ENCODE measurements around the gene OLA1. TPM values are rescaled to one million over a fixed set of nuclear protein-coding genes. Genes with fewer than 3 reads are reported as not detected.

The OLA1 gene
- total RNA-seq, 1 donor from 2014 or later, result 157 TPM

DNA sequence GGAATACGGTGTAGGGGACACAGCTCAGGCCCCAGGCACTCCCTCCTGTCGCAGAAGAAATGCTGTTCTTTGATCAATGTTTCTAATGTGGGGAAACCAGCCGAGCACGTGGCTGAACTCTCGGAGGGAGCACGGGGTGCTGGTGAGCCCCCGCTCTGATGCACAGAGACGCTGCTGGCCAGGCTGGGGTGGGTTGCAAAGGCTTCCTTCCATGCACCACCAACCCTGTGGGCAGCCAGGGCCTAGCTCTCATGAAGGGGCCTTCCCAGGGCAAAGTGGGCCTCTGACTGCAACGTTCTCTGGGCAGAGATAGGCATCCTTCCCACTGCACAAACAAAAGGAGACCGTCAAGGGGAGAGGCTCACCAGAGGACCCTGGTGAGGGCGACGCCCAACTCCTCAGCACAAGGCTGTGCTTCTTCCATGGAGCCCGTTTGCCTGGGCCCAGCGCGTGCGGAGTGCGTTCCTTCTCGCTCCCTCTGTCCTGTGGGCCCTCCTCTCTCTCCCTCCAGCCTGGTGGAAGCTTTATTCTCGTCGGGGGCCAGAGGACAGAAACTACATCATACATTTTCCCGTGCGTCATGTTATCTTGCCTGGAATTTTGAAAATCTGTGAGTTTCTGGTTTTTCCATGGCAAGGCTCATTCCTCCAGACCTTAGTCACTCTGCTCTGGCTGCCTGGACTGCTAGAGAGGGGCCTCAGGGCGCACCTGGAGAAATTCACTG, 222.0 kb downstream of the OLA1 start:
- TF ChIP-seq, protein P1, sequence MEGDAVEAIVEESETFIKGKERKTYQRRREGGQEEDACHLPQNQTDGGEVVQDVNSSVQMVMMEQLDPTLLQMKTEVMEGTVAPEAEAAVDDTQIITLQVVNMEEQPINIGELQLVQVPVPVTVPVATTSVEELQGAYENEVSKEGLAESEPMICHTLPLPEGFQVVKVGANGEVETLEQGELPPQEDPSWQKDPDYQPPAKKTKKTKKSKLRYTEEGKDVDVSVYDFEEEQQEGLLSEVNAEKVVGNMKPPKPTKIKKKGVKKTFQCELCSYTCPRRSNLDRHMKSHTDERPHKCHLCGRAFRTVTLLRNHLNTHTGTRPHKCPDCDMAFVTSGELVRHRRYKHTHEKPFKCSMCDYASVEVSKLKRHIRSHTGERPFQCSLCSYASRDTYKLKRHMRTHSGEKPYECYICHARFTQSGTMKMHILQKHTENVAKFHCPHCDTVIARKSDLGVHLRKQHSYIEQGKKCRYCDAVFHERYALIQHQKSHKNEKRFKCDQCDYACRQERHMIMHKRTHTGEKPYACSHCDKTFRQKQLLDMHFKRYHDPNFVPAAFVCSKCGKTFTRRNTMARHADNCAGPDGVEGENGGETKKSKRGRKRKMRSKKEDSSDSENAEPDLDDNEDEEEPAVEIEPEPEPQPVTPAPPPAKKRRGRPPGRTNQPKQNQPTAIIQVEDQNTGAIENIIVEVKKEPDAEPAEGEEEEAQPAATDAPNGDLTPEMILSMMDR (IDR thresholded peaks at IDR 0.05; ENCODE audit: insufficient read depth, low read length, poor library complexity, severe bottlenecking), result no peak
- Histone ChIP-seq H3K27me3 (ENCODE audit: control insufficient read depth, insufficient read depth, low read length) (no peaks in the 10 kb centered on the region), H3K4me3 (ENCODE audit: low read depth, low read length) (no peak overlapping the region), H3K36me3 (ENCODE audit: control insufficient read depth, insufficient read depth, low read length) (no peaks in the 10 kb centered on the region)
- no peak for DNase-seq (ENCODE audit: low read depth)

DNA sequence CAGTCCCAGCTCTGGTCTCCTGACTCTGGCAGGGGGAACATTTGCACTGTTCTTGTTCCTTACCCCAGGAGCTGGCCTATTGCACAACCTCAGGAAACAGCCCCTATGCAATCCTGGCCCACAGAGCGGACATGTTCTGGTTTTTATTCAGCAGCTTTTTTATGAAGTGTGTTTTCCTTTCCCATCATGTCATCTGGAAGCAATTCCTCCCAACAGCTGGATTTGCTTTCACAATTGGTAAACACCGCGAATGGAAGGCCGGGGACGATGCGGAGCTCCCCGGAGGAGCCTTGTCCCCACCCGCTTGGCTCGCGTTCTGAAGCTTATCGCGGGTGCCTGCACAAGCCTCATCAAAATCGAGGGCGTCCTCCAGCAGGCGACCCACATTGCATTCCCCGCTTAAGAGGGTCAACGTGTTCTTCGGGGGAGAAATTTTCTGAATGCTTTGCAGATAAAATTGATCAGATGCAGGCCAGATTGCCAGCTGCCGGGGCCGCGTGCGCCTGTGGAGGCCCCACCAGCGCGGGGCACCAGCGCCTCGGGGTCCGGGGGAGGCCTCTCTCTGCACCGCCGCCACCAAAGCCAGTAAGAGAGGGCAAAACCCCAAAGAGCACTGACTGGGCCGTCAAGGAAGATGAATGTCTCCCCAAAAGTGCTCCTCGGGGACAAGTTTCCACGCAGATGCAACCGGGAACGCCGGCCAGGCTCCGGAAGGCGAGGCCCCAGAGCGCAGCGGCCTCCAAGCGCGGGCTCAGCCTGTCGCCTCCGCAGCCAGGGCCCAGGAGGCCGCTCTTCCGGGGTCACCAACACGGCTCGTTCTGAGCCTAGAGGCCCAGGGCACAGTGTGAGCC, 222.8 kb downstream of the OLA1 start:
- Histone ChIP-seq H3K27me3 (ENCODE audit: control insufficient read depth, insufficient read depth, low read length) (no peaks in the 10 kb centered on the region), H3K4me3 (ENCODE audit: low read depth, low read length) (no peak overlapping the region), H3K36me3 (ENCODE audit: control insufficient read depth, insufficient read depth, low read length) (no peaks in the 10 kb centered on the region)
- TF ChIP-seq, protein P1 (IDR thresholded peaks at IDR 0.05; ENCODE audit: insufficient read depth, low read length, poor library complexity, severe bottlenecking), result no peak
- no peak for DNase-seq (ENCODE audit: low read depth)

DNA sequence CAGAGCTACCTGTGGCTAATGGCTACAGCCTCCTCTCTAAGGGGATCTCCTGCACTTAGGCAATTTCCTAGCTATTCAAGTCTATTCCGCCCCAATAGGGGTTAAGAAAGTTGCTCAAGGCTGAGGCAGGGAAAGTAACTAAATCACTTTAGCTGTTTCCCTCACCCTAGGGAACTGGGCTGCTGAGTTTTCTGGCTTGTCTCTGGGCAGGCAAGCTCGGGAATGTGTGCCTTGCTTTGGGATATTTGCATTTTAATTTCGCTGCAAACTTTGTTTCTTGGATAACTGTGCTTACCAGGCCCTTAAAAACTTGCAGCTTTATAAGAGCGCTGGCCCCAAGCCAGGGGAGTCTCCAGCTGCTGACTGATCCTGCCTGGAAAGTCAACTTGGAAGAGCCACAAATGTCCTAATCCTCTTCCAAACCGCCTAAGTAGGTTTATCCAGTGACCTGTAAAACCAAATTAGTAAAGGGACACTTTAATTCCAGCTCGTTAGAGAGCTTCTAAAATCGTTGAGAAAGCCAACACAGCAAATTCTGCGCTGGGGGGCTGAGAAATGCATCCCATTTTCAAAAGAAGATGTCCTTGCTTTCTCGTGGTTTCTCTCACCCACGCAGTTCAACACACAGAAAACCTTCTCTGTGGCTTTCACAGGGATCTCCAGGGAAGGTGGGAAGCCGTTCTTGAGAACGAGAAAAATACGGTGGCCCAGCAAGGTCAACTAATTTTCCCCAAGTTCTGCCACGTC, 223.6 kb downstream of the OLA1 start:
- TF ChIP-seq, protein P1 (IDR thresholded peaks at IDR 0.05; ENCODE audit: insufficient read depth, low read length, poor library complexity, severe bottlenecking), result no peak
- Histone ChIP-seq H3K4me3 (ENCODE audit: low read depth, low read length) (no peak overlapping the region), H3K27me3 (ENCODE audit: control insufficient read depth, insufficient read depth, low read length) (no peaks in the 10 kb centered on the region), H3K36me3 (ENCODE audit: control insufficient read depth, insufficient read depth, low read length) (no peaks in the 10 kb centered on the region)
- no peak for DNase-seq (ENCODE audit: low read depth)

DNA sequence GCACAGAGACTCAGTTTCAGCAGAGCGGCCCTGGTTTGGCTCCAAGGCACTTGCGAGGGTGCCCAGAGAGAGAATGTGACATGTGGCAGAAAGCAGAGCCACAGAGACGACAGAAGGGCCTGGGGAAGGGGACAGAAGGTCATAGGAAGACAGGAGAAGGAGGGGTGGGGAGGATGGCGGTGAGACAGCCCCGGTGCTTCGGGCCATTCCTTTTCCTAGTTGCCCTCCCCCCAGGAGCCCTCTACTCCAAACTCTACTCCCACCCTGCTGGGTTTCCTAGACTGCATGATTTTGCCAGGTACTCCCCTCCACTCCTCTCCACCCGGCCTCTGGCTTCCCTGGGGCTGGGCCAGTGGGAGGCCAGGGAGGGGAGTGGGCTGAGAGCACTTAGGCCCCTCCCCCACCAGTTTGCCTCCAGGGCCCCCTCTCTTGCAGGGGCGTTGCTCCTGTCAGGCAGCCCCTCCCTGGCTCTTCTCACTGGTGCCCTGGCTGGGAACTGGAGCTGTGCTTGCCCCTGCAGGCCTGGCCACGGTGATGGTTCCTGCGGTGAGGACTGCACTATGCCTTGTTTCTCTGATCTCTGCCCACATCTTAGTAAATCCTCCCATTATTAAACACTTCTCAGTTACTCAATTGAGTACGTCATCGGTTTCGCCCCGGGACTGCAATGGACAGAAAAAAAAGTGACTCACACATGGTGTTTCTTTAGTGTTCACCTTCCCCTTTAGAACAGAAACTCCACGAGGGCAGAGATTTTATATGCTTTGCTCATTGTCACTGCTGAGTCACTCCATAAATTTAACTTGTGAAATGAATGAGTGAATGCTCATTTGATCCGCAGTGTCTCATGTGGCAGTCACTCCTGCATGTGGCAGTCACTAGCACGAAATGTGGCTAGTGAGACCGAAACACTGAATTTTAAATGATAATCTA, 224.5 kb downstream of the OLA1 start:
- no peaks in the 10 kb centered on the region for H3K27me3 ChIP-seq (ENCODE audit: control insufficient read depth, insufficient read depth, low read length)
- no peaks in the 10 kb centered on the region for H3K36me3 ChIP-seq (ENCODE audit: control insufficient read depth, insufficient read depth, low read length)
- no peak overlapping the region for H3K4me3 ChIP-seq (ENCODE audit: low read depth, low read length)
- TF ChIP-seq, protein P1 (IDR thresholded peaks at IDR 0.05; ENCODE audit: insufficient read depth, low read length, poor library complexity, severe bottlenecking), result no peak
- DNase-seq (ENCODE audit: low read depth), result peak; percentile 56

Other genes with a start within 250 kb of the OLA1 start
- not detected in 2 replicates for gene SP9, start 86.4 kb upstream of the OLA1 start, total RNA-seq
- gene SCRN3, start 147.2 kb upstream of the OLA1 start, total RNA-seq, result 20.6 and 23.9 TPM in 2 replicates
- gene GPR155, start 238.5 kb upstream of the OLA1 start, total RNA-seq, result 1.0 and 1.7 TPM in 2 replicates

All from kidney epithelial cell (primary cell).